Left cardiac atrium (tissue), 4 donors: Measurements from ENCODE around the gene CLDN8. TPM values are rescaled to one million over a fixed set of nuclear protein-coding genes. Genes with fewer than 3 reads are reported as not detected.
A peak's percentile ranks its signal among the peaks of the same experiment; 100 is the strongest.

Experiments used
- ATAC-seq, 2 donors: fragments of 200-7000 bp; cut with Tn5 transposase; one replicate each; pipeline ENCODE4 v1.9.1; 2020; ENCODE audit warnings: mild to moderate bottlenecking in 2 of 2, moderate library complexity in 2 of 2
- DNase-seq: peaks from one replicate; pipeline ENCODE4 v3.0.0-alpha.2; 2020
- intact Hi-C, 2 donors: fragments of 100-400 bp; cut with DNase I; formaldehyde crosslinking; loops; one replicate each; pipeline versions ENCODE4 v1.14.1 to v1.15.1; 2022 to 2023
- long read RNA-seq: library from polyadenylated mRNA; unstranded; transcript quantifications from one replicate; pipeline ENCODE4 v2.0.0, GENCODE V29; 2021
- total RNA-seq, 2 donors: library from RNA; stranded (reverse); fragmentation: NEBNext Ultra II Directional; extraction: Animal tissue kit (Norgen Biotek cat#: 25700); gene quantifications; one replicate each; pipeline ENCODE4 v1.2.1, GENCODE V29; 2021
- donor health status: DM: no; HTN: yes; CAD: no.
- donor health status: DM: no; HTN: yes; CAD: no; lungs with severe emphysema.
- donor health status: DM: yes; HTN: yes; CAD: no.
- donor health status: Dilated cardiomyopathy.

The CLDN8 gene
- total RNA-seq = not detected
- long read RNA-seq = 0 reads

DNA sequence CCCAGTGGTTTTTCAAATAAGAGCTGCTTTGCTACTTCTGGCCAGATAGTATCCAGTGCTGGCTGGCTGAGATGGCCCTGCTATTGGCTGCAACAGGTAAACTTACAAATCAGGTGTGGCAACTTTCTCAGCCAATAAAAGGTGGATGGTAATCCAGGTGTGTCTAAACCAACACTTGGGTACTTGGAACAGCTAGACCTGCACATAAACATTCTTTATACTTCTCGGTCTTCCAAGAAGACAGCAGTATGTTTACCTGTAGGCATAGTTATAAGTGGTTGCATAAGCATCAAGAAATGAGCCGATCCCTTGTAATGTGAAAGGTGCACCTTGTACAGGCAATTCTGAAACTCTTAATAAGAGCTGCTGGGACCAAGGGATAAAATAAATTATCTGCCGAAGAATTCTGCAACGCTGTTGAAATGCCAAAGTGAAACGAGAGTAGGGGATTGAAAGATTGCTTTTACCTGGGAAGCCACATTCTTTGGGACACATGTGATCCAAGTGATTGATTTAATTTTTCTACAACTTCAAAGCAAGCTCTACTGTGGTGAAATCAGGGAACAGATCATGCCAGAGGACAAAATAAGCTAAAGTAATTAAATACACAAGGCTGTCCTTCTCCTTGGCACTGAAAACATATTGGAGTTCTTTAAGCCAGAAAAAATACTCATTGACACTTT, at the start of gene CLDN8:
CLDN8 (minus strand) TSS at position 57 of the 683 bp plus-strand sequence. CDS start 172 bp downstream, outside the sequence.
- no peak for DNase-seq
- intact Hi-C loops = no loop called here
- no peak for ATAC-seq

DNA sequence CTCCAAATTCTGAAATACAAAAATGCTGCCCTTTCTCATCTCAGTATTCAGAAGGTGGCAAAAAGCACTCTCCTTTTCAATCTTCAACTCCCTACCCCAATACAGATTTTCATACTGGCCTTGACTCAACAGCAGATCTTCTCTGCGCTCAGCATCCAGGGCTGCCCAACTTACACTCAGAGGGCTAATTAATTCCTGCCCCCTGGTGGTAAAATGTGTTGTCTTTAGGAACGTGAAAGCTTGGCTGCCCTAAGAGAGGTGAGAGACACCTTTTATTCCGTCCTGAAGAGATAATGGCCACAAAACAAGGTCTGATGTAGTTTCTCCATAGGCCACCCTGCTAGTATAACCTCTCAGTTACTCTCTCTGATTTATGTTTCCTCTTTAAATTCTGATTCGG, 41.9 kb upstream of the CLDN8 start:
- intact Hi-C loops = loop anchor here in 1 of 2 donors (5.0 kb wide), 1 partner anchor 185 kb away; no protein-coding TSS in a partner anchor
- DNase-seq = no peak
- peak in 1 of 2 donors; percentile 50 for ATAC-seq

DNA sequence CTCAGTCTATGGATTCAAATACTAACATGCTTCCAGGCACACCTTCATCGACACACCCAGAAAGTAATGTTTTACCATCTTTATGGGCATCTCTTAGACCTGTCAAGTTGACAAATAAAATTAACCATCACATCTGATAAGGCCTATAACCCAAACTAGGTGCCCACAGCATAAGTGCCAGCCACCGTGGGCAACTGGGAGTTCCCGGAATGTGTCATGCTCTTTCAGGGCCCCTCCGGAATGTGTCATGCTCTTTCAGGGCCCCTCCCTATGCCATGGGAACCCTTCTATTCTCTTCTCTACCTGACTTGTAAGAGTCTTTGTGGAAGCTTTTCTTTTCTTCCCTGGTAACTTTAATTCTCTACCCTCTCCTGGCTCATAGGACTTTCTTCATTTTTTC, 40.2 kb upstream of the CLDN8 start:
- DNase-seq (no peak), ATAC-seq (no peak)
- intact Hi-C loops = loop anchor here in 1 of 2 donors (5.0 kb wide), 1 partner anchor 184 kb away; no protein-coding TSS in a partner anchor

DNA sequence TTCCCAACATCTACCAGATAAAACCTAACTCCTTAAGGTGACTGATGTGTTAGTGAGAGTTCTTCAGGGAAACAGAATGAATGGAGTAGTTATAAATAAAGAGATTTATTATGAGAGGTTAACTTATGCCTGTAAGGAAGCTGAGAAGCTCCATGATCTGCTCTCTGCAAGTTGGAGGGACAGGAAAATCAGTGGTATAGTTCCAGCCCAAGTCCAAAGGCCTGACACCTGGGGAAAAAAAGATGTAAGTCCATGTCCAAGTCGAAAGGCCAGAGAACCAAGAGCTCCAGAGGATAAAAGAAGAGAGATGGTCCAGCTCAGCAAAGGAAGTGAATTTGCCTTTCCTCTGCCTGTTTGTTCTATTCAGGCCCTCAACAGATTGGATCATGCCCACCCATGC, 39.8 kb upstream of the CLDN8 start:
- intact Hi-C loops = loop anchor here in 1 of 2 donors (5.0 kb wide), 1 partner anchor 183 kb away; no protein-coding TSS in a partner anchor
- ATAC-seq (no peak), DNase-seq (no peak)

DNA sequence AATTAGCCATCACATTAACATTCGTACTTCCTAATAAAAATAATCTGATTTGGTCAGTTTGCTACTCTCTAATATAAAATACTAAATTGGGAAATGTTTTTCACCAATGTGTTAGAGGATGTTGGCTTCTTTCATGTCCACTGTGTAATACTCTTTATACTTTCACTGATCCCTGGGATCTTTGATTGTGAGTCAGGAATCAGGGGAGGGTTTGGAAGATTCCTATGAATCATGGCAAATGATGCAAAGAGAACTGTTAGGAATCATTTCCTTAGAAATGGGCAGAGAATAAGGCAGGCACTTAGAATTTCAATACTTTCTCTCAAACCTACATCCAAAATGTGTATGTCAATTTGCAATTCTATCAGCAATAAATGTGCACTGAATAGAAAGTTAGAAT, 35.9 kb upstream of the CLDN8 start:
- ATAC-seq = no peak
- intact Hi-C loops = no loop called here
- DNase-seq = no peak

DNA sequence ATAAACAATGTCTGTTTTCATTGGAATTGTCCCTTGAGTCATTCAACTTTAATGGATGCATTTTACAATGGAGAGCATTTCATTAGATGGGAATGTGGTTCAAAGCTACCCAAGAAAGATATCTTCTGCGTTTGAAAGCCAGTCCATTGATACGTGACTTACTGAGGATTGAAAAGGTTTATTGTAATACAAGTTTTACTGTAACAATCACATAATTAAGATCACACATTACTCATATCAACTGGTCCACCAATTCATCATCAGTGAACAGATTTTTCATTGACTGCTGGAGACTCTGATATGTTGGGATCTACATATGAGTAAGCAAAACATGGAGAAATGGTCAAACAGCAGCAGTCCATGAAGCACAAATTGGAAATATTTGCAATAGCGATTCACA, 34.0 kb upstream of the CLDN8 start:
- intact Hi-C loops = no loop called here
- ATAC-seq = no peak
- DNase-seq = no peak

DNA sequence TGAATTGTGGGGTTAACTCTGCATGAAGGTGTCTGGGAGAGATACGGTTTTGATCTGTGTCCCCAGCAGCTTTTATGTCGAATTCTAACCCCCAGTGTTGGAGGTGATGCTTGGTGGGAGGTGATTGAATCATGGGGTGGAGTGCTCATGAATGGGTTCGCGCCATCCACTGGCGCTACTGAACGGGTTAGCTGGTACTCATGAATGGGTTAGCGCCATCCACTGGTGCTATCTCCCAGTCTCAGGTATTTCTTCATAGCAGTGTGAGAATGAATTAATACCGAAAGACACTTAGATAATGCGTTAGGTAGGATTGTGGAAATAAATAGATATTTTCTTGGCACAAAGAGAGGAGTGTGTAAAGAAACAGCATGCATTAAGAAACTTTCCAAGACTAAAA, 32.9 kb upstream of the CLDN8 start:
- intact Hi-C loops = no loop called here
- no peak for DNase-seq
- no peak for ATAC-seq

DNA sequence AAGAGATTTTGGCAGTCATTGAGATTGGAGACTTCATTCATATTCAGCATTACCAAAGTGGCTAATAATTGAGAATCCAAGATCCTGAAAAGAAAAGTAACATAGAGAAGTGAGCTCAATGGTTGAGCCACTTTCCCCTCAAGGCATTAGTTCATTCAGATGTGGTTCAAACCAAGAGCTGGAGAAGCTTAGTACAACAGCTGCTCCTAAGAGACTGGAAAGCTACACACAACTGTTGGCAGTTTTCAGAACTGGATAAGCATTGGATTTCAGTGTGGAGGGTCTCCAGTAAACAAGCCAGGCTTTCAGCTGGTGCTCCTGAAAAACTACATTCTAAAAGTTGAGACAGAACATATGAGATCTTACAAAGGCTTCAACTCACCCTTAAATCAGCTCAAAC, 29.2 kb upstream of the CLDN8 start:
- DNase-seq (no peak), ATAC-seq (no peak)
- intact Hi-C loops = no loop called here

DNA sequence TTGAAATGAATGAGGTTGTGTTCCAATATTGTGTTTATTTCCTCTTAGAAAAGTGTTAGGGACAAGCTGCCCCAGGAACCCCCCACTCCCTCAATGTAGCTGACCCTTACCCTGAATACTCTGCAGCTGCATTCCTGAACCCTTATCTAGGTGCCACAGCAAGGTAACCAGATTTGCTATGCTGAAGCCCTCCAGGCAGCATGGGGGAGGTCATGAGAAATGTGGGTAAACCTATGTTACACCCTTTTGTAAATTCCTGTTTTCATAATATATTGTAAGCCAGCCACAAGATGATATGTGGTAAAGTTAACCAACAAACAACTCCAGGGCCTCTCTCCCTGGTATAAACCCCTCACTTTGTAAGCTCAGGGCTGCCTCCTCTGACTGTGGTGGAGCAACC, 27.8 kb upstream of the CLDN8 start:
- intact Hi-C loops = no loop called here

DNA sequence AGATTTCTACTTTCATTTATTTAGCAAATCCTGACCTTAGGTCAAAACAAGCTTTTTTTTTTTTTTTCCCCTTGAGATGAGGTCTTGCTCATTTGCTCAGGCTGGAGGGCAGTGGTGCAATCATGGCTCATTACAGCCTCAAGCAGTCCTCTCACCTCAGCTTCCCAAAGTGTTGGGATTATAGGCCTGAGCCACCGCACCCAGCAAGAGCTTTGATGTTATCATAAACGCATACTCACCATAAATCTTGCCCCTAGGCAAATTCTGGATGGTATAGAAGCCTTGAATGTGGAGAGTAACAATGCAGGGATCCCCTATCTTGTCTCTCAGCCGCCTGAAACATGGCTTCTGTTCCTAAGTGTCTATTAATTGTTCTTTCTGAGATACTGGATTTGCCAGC, 24.8 kb upstream of the CLDN8 start:
- ATAC-seq = no peak
- intact Hi-C loops = no loop called here

More for the DNA sequence above, 27.8 kb upstream of the CLDN8 start:
- ATAC-seq = no peak
- no peak for DNase-seq

DNA sequence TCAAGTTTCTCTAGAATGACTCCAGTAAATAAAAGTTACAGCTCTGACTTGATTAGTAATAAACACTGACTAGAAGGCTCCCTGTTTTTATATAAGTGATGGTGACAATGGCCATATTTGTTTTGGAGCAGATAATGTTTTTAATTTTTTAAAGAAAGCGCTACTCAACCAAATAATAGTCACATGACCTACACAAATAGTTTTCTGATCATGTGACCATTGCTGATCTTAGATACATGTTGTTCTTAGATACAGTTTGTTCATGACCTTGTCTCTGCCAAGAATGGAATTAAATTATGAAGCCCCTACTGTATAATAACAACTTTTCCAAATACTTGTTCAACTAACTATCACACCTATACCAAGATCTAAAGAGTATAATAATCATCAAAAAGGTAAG, 22.3 kb upstream of the CLDN8 start:
- intact Hi-C loops = no loop called here
- ATAC-seq (no peak), DNase-seq (no peak)

More for the DNA sequence above, 24.8 kb upstream of the CLDN8 start:
- DNase-seq = no peak

DNA sequence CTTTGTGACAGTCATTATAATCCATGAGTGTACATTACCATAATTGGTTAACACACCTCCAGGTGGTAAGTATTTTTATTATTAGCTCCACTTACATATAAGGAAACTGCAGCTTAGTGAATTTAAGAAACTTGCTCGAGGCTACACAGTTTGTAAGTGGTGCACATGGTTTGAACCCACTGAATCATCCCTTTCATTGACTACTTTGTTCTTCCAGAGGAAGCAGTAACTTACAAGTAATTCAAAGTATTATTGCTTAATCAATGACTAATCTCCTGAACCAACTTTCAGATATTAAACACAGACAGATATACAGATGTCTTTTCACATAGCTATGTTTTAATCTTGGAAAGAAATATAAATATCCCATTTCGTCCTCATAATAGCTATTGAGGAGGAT, 18.7 kb upstream of the CLDN8 start:
- intact Hi-C loops = no loop called here
- no peak for ATAC-seq
- DNase-seq = no peak

DNA sequence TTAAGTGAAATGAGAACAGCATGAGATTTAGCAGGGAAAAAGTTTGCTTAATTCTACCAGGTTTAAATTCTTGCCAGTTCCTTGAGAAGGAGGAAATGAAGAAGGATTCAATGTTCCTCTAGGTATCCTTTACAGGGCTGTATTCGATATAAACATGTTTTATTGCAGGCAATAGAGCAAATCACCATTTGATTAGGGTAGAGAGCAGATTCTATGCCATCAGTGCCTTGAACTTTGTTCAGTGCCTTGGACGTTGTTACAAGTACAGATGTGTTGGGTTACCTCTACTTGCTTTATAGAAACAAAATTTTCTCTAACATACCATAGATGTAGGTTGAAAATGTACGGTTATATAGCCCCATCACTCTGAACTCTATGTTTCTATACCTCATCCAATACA, 18.2 kb upstream of the CLDN8 start:
- intact Hi-C loops = no loop called here
- ATAC-seq = no peak
- no peak for DNase-seq

DNA sequence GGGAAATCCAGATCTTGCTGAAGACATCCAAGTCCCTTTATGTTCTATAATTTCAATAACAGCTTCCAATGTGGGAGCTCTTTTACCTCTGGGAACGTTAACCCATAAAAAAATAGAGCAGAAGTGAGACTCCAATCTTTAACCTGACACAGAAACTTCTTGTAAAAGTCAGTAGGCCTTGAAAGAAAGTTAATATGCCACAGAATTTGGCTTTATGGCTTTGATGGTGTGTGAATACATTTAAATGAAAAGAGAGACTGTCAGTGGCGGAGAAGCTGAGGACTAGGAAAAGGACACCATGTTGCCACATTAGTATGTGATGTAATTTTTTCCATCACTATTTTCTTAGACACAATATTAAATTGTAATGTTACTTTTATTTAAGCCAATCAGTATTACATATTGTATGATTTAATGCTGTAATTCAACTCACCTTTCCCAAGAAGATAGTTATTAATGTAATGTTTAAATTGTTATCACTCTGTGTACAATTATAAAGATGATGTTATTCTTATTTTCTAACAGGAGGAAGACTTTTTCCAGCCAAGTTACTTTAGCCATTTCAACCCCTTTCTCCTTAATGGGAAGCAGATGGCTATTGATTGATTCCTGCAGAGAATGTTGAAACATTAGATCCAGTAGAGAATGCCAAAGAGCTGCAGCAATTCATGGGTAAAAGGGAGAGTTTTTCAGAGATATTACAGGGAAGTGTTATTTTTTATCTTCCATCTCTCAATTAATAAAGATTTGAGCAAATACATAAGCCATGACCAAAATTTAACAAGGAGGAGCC, 17.5 kb upstream of the CLDN8 start:
- ATAC-seq = no peak
- DNase-seq = no peak
- intact Hi-C loops = no loop called here

DNA sequence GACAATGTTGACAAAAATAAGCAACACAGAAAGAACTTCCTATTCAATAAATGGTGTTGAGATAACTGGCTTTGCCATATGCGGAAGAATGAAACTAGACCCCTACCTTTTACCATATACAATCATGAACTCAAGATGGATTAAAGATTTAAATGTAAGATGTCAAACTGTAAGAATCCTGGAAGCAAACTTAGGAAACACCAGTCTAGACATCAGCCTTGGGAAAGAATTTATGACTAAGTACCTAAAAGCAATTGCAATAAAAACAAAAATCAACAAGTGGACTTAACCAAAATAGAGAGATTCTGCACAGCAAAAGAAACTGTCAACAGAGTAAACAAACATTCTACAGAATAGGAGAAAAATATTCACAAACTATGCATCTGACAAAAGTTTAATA, 16.1 kb upstream of the CLDN8 start:
- intact Hi-C loops = no loop called here
- ATAC-seq = no peak
- no peak for DNase-seq

DNA sequence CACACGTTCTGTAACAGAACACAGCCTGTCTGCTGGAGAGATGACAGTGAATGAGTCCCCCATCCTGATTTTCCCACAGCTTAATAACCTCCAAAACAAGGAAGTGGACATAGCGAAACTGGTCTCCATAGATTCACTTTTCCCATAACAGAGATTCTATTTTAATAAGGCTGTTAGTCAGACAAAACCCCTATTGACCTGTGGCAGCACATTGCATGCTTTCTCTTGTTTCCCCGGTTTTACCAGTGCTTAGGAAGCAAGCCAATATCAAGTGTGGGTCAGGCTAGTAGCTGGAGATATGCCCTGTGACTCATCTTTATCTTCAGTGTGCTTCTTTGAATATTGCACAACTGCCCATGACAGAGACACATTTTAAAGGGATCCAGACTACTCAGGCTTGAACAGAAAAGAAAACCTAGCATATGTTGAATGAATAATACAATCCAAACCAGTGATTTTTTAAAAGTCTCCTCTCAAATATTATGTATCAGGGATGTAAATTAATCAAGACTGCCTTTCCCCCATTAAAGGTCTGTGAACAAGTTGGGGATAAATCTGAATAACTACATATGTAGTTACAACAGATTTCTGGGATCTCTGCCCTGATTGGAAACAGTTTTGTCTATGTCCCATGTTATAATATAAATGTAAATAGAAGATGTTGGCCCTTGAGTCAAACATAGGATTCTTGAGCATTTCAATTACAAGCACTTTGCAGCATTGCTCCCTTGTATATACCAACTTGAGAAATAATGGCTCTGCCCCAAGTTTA, 11.9 kb upstream of the CLDN8 start:
- intact Hi-C loops = no loop called here
- ATAC-seq (peak; percentile 95 to 98), DNase-seq (peak; percentile 37)

DNA sequence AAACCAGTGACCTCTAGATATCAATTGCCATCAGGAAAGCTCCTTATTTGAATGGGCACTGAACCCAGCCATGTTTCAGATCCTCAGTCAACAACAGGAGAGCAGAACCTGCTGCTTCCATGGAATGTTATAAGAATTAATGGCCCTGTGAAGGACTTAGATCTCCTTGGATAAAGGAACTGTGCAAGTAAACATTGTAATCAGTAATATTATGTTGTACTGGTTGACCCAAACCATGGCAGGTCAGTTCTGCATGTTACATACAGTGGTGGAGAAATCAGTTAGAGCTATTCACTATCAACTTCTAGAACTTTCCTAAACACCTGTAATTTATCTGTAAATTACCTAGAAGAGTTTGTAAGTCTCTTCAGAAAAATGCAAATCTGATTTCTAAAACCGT, 11.2 kb upstream of the CLDN8 start:
- intact Hi-C loops = no loop called here
- DNase-seq = no peak
- ATAC-seq = no peak

DNA sequence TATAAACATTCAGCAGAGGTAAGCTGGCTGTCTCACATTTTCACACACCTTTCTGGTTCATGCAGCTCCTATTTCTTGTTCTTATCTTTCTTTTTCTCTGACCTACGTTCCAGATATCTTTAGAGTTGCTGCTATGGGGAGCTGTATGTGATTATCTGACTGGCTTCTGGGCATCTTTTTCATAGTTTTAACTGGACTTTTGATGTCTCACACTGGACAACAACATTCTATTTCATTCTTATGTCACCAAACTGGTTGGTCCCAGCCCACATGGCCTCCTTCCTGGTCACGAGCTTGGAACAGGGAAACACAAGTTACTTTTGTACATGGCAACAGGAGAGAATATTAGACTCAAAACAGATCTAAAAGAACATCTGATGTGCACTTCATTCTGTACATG, 7.7 kb upstream of the CLDN8 start:
- ATAC-seq = no peak
- intact Hi-C loops = no loop called here
- no peak for DNase-seq

DNA sequence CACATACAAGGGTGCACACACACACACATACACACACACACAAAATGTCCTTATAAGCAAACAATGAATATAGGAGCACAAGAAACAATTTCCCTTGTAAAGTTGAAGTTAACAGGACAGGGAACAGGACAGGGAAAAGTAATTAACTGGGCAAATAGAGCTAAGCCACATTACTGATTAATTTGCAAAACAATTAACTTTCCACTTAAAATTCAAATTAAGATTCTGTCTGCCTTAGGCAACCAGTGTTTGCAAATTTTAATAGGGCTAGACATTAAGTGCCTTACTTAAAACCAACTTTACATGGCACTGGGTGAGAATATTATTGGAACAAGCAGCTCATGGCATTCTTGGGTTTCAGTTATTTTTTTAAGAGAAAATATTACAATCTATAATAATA, 6.8 kb upstream of the CLDN8 start:
- ATAC-seq = no peak
- intact Hi-C loops = no loop called here
- no peak for DNase-seq

DNA sequence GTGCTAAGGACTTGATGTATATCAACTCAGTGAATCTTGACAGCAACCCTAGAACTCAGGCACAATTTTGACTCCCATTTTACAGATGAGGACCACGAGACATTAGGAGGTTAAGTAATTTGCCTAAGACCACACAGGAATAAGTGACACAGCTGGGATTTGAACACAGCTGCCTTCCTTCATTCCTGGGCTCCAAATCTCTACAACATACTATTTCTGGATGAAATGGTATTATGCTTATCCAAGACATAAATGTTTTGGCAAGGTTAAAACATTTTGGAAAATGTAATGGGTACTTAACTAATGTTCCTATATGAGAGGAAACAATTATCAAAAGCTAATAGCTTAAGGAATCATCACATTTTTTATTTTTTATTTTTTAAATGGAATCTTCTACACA, 4.8 kb downstream of the CLDN8 start:
- DNase-seq = no peak

More for the DNA sequence above, 4.8 kb downstream of the CLDN8 start:
- intact Hi-C loops = no loop called here
- no peak for ATAC-seq
